Ishikawa (cell line): ENCODE measurements around the gene SCN8A.

Experiments
- CEBPB ChIP-seq: IDR thresholded peaks from 2 replicates; pipeline ENCODE4 v1.6.1; 2012
- CREB1 ChIP-seq: IDR thresholded peaks from 2 replicates; pipeline ENCODE4 v1.6.1; 2012; ENCODE audit warnings: low read depth
- EGR1 ChIP-seq: IDR thresholded peaks from 2 replicates; pipeline ENCODE4 v1.6.1; 2012
- EP300 ChIP-seq: IDR thresholded peaks from 2 replicates; pipeline ENCODE4 v1.6.1; 2012; ENCODE audit warnings: borderline replicate concordance
- FOXM1 ChIP-seq: IDR thresholded peaks from 2 replicates; pipeline ENCODE4 v1.6.1; 2012; ENCODE audit warnings: low read depth, borderline replicate concordance
- MAX ChIP-seq: IDR thresholded peaks from 2 replicates; pipeline ENCODE4 v1.6.1; 2012
- NFIC ChIP-seq: IDR thresholded peaks from 2 replicates; pipeline ENCODE4 v1.6.1; 2012
- RAD21 ChIP-seq: IDR thresholded peaks from 2 replicates; pipeline ENCODE4 v1.6.1; 2012; ENCODE audit warnings: low read depth
- REST ChIP-seq: IDR thresholded peaks from 2 replicates; pipeline ENCODE4 v1.6.1; 2012; ENCODE audit warnings: low read depth, mild to moderate bottlenecking
- TAF1 ChIP-seq: IDR thresholded peaks from 2 replicates; pipeline ENCODE4 v1.6.1; 2012; ENCODE audit warnings: low read depth, mild to moderate bottlenecking
- TCF12 ChIP-seq: IDR thresholded peaks from 2 replicates; pipeline ENCODE4 v1.6.1; 2012; ENCODE audit warnings: low read depth
- TEAD4 ChIP-seq: IDR thresholded peaks from 2 replicates; pipeline ENCODE4 v1.6.1; 2012
- USF1 ChIP-seq: IDR thresholded peaks from 2 replicates; pipeline ENCODE4 v1.6.1; 2012
- YY1 ChIP-seq: IDR thresholded peaks from 2 replicates; pipeline ENCODE4 v1.6.1; 2012; ENCODE audit warnings: low read depth
- ZBTB7A ChIP-seq: IDR thresholded peaks from 2 replicates; pipeline ENCODE4 v1.6.1; 2012; ENCODE audit warnings: low read depth

The SCN8A gene

GRCh38 chr12:51746416-51746815 lies 155.4 kb downstream of the SCN8A start:
- TF ChIP-seq CREB1 (no peak), REST (no peak)

GRCh38 chr12:51748235-51748634 lies 157.2 kb downstream of the SCN8A start:
- no peak for TF ChIP-seq EP300
- no peak for TF ChIP-seq FOXM1

DNA sequence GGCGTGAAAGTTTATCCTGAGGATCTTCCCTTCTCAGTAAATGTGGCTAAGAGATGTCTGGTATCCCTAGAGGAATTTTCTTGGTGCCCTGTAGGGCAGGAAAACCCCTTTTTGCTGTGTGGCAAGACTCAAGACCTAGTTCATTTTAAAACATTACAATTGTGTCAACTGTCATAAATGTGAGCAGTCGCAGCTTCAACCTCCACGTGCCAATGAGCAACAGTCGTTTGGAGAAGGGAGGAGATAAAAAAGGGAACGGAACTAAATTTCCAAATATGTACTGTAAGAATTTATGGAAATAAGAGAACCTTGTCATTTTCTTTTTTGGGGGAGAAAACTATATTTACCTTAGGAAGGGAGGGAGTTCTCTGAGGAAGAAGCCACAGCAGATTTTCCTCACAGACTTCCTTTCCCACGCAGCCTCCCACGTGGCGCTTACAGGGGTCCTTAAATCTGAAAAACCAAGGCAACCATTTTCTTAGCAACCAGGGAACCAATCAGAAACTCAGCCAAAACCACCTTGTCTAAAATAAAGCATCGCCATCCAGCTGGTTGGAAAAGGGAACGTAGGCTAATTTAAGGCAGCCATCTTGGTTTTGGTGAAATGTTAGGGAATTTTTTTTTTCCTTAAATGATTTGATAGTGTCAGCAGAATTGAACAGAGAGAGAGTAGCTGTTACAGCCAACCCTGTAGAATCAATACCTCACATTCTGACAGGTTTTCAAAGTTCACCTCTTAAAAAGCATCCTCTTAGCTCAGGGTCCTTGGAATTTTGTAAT lies 158.4 kb downstream of the SCN8A start:
- TF ChIP-seq RAD21 (no peak), MAX (no peak), TCF12 (no peak), YY1 (no peak), ZBTB7A (no peak)

- TF ChIP-seq CEBPB (no peak), REST (no peak), ZBTB7A (no peak), TAF1 (no peak), EP300 (no peak)
Observed at GRCh38 chr12:51749986-51750317, 158.9 kb downstream of the SCN8A start.

- TF ChIP-seq CEBPB: no peak
- TF ChIP-seq CREB1: no peak
- TF ChIP-seq ZBTB7A: no peak
- TF ChIP-seq EP300: no peak
- no peak for TF ChIP-seq TEAD4
- TF ChIP-seq TCF12: no peak
- no peak for TF ChIP-seq USF1
- no peak for TF ChIP-seq YY1
- no peak for TF ChIP-seq NFIC
- no peak for TF ChIP-seq TAF1
- TF ChIP-seq FOXM1: no peak
- no peak for TF ChIP-seq RAD21
- TF ChIP-seq MAX: no peak
- no peak for TF ChIP-seq REST
- TF ChIP-seq EGR1: no peak
Observed at GRCh38 chr12:51751661-51752060, 160.6 kb downstream of the SCN8A start.

DNA sequence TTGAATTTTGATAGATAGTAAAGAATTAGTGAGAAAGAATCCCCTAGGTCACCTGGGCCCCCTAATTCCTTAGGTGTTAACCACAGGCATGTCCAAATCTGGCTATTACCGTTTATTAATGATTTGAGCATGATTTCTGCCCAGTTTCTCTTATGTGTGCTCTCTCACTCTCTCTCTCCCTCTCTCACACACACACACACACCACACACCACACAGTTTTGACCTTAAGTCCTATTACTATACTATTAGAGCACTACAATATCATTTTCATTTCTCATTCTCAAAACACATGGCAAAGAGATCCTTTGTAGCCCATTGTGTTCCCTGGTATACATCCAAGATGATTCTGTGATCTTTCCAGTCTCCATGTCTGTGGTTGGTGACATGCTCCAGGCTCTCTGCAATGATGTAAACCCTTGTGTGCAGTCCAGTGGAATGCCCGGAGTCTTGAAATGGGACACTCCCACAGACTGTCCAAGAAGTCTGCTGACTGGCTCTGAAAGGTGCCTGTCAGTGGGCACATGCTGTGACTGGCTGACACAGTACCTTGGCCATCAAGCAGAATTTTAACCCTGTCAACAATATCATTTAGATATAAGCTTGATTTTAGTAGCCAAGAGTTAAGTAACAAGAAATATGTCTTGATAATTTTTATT lies 161.3 kb downstream of the SCN8A start:
- no peak for TF ChIP-seq CEBPB
- no peak for TF ChIP-seq CREB1
- no peak for TF ChIP-seq FOXM1
- TF ChIP-seq MAX: no peak
- no peak for TF ChIP-seq YY1
- TF ChIP-seq RAD21: no peak
- no peak for TF ChIP-seq TCF12
